ENCODE data around the gene DDX42.

- TF ChIP-seq CTCF (IDR thresholded peaks at IDR 0.05): no peak
- no peak for TF ChIP-seq EP300 (IDR thresholded peaks at IDR 0.05)
- TF ChIP-seq POLR2A (IDR thresholded peaks at IDR 0.05; ENCODE audit: low read depth): no peak
- no peak for TF ChIP-seq POLR2AphosphoS5 (IDR thresholded peaks at IDR 0.05)
These were observed 58.0 kb downstream of the DDX42 start for GRCh38 chr17:63832014-63832413.

All from esophagus muscularis mucosa (tissue), 4 donors.